Activated gamma-delta T cell treated with Interleukin-2 at 50 U/mL for 16 hours (primary cell): ENCODE data around the gene BGN.
A peak's percentile ranks its signal among the peaks of the same experiment; 100 is the strongest.

Source experiments
- DNase-seq: peaks from one replicate; pipeline ENCODE4 v3.0.0-alpha.2; 2020

The BGN gene

GRCh38 chrX:153537526-153538295 lies 42.9 kb downstream of the BGN start:
- no peak for DNase-seq

GRCh38 chrX:153538424-153538823 lies 43.6 kb downstream of the BGN start:
- DNase-seq, result no peak

DNA sequence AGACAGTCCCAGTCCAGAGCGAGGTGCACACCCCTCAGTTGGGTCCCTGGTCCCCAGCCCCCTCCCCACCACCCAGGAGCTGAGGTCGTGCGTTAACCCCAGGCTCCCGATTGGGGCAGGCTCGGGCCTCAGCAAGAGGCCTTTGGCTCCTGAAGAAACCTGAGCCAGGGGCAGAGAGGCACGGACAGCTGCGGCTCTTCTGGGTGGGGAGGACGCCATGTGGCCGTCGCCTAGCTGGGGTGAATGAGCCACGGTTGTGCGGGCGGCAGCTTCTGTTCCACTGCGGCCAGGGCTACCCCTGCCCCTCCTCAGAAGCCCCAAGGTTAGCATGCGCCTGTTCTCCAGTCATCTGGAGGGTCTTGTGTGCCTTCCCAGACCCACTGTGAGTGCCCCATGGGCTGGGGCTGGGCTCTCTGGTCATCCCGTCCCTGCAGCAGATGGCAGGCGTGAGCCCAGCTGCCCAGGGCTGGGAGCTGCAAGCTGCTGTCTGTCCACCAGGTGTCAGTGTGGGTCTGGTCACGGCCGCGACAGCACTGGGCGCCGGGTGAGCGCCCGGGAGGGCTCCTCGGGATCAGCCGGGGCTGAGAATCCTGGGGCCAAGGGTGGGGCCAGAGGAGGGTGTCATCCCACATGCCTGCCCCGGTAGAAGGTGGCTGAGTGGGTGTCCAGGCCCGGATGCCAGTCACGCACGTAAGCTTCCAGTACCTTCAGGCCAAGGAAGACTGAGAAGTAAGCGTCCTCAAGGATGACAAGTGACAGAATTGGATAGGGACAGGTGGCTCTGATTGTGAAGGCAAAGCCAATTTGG lies 44.6 kb downstream of the BGN start:
- peak; percentile 51 for DNase-seq

DNA sequence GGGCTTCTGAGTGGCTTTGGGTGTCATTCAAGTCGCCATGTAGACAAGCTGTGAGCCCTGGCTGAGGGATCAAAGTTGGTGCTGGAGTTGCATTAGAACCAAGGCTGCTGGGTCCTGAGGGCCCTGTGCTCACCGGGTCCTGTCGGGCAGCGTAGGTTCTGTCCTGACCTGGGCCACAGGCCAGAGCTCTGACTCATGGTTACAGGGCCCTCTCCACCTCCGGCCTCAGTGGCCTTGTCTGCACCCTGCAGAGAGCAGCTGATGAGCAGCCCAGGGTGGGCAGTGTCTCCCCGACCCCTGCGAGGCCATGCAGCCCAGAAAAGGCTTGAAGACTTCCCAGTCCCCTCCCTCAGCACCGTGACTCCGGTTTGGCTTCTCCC lies 45.2 kb downstream of the BGN start:
- no peak for DNase-seq

- no peak for DNase-seq
These were observed 49.9 kb downstream of the BGN start for GRCh38 chrX:153544727-153545126.

- no peak for DNase-seq
These were observed 51.6 kb downstream of the BGN start for GRCh38 chrX:153546386-153546785.

GRCh38 chrX:153547195-153547594 lies 52.4 kb downstream of the BGN start:
- DNase-seq, result no peak

- DNase-seq, result no peak
These were observed 54.5 kb downstream of the BGN start for GRCh38 chrX:153549231-153549630.

- DNase-seq, result no peak
These were observed 55.0 kb downstream of the BGN start for GRCh38 chrX:153549807-153550206.

DNA sequence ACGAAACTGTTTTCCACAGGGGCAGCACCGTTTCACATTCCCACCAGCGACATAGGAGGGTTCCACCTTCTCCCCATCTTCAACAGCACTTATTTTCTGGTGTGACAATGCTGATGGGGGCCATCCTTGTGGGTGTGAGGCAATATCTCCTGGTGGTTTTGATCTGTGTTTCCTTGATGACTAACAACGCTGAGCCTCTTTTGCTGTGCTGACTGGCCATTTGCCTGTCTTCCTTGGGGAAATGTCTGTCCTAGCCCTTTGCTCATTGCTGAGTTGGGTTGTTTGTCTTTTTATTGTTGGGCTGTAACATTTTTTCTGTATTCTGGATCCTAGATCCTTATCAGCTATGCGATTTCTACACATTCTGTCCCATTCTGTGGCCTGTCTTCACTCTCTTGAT lies 56.4 kb downstream of the BGN start:
- DNase-seq, result no peak

DNA sequence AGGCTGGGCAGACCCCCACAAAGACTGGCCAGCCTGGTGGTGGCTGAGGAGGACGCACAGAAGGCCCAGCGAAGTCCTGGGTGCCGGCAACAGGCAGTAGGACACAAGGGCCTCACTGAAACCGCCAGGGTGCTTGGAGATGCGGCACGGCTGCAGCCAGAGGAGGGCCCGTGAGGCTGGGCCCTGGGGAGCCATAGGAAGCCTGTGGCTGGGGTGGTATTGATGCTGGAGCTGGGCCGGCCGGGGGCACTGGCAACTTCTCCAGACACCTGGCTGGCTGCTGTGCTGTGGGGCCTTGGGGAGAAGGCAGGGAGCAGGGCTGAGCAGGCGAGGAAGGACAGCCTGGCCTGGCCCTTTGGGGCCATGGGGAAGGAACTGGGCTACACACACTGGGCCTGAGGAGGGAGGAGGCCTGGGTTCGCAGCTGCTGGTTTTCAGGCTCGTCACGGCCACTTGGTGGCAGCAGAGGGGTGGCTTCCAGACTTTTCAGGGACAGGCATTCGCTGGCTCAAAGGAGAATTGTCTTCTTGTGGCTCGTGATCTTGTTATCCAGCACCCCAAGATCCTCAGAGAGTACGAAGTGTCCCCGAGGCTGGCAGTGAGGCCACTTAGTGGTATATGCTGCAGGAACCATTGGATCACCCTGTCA lies 59.9 kb downstream of the BGN start:
- peak; percentile 50 for DNase-seq

- DNase-seq, result no peak
These were observed 62.0 kb downstream of the BGN start for GRCh38 chrX:153556767-153557166.

DNA sequence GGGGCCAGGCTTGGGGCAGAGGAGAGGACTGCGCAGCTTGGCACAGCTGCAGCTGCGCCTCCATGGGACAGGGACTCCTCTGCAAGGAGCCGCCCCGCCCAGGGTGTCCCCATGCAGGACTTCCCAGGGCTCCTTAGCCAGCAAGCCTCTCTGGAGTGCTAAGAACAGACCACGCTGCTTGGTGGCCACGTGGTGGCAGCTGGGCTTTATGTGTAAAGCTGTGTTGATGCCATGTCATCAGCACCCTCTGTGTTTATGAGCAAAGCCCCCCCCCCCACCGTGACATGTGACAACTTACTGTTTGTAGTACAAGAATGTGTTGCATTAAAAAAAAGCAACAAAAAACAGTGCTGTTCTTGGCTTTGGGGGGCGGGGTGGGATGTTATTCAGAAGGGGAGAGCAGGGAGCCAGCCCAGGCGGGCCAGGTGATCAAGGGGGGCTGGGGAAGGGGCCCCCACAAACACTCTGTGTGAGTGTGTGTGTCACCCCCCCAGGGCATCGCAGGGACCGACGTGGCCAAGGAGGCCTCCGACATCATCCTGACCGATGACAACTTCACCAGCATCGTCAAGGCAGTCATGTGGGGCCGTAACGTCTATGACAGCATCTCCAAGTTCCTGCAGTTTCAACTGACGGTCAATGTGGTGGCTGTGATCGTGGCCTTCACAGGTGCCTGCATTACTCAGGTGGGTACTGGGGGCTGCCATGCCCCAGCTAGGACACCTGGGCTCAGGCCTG lies 63.0 kb downstream of the BGN start:
- no peak for DNase-seq
